HG02885 (cell line): ENCODE results near the gene CMTM4.
"Not testable (repeated sequence)": the region's sequence is repeated elsewhere in the genome, so short reads cannot be mapped to it uniquely, and the experiment has no call there.

Experiments
- ATAC-seq: cut with Tn5 transposase; IDR thresholded peaks from one replicate; pipeline ENCODE4 v1.9.1; 2021; ENCODE audit warnings: mild to moderate bottlenecking; ENCODE audit not compliant: unreplicated experiment, poor library complexity

The CMTM4 gene

DNA sequence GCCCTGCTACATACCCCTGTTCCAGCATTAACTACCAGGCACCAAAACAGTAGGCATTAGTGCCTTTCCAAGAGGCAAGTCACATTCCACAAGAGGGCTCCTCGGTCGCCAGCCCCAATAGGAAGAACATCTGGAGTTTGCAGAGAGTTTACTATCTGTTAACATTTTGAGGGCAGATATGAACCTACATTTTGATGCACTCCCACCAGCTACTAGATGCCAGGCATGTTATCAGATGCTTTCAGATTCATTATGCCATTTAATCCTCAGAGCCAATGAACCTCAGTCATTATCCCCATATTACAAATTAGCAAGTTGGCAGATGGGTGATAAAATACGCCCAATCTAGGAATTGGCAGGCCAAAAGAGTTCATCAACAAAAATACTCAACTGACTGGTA lies 121.5 kb downstream of the CMTM4 start:
- ATAC-seq, result no peak

DNA sequence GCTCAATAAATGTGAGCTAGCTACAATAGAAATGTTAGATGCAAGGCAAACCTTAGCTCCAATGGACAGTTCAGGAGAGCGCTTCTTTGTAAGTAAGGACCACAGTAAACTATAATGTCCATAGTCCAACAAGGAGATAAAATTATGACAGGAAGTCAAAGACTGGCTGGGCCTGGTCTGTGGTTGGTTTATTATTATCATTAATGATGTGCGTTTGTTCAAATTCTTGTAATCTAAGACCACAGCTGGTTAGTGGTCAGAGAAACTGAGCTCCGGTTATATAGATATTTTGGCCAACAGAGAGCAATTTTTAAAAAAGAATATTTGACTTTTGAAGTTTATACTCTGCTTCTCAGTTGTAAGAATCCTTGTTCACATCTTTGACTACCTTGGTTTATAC lies 122.0 kb downstream of the CMTM4 start:
- ATAC-seq, result no peak

DNA sequence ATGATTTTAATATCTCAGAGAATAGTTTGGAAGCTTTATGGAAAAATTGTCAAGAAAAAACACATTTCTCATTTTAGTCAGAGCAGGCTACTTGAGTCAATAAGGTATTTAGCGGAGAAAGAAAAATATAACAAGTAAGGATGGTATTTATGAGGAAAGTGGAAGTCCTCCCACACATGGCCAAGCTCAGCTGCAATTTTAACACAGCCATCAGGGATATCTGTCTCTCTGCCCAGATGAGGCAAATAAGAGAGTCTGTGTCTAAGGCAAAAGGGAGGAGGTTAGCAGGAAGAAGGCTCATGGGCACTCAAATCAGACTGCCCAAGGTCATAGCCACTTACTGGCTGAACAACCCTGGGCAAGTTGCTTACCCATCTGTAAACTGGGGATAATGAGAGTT lies 122.5 kb downstream of the CMTM4 start:
- ATAC-seq, result no peak

DNA sequence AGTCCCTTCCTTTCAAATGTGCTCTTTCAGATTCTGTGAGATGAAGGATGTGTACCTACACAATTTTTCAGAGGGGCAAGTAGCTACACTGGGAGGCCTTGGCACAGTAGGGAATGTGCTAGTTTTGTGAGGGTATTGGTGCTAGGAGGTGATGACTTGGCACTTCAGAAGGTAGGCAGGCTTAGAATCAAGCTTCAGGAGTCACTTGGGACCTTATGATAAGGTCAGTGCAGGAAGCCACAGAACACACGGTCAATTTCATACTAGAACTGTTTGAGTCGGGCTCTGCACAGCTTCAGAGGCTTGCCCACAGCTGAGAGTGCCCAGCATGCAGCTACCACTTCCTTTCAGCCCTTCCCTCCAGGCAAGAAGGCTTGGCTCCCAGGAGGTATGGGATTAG lies 124.2 kb downstream of the CMTM4 start:
- ATAC-seq, result no peak

DNA sequence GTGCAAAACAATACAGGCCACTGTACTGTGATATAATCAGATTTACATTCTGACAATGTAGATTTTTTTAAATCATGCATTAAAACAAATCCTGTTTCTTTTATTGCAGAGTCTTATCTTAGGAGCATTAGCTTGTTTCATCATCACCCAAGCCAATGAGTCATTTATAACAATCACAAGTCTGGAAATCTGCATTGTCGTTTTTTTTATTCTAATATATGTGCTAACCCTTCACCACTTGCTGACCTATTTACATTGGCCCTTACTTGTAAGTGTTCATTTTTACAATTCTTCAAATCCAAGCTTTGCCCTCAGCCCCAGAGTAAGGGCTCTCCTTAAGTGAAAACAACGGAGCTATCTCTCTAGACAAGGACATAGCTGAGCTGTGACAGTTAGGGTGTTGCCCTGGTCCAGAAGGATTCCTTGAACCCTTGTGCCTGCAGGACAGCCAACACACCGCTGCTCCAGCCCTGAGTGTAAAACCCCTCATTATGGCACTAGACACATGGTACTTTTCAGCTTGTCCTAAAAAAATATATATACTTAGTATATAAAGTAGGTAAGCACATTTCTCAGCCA lies 126.6 kb downstream of the CMTM4 start:
- no peak for ATAC-seq

DNA sequence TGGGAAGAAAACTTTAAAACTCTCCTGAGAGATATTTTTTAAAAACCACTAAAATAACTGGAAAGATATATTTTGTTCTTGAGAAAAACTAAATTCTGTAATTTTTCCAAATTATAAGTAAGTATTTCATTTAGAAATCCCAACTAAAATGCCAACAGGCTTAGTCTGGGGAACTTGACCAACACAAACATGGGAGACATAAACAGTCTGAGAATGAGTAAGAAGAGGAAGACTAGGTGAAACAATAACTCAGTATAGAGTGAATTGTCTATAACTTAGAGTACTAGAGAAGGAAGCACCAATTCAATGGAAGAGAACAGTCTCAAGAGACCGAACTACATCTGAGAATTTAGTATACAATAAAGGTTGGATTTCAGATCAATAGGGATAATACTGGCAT lies 127.4 kb downstream of the CMTM4 start:
- ATAC-seq, result no peak

DNA sequence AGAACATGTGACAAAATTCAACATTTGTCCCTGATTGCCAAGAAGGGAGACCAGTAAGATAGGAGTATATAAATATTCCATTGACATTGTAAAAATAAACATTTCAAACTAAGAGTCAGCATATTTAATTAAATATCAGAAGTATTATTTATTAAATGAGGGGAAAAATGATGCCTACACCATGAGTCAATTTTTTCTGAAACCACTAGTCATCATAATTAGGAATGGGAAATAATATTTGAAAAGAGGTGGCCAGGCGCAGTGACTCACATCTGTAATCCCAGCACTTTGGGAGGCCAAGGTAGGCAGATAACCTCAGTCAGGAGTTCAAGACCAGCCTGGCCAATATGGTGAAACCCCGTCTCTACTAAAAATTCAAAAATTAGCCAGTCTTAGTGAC lies 128.2 kb downstream of the CMTM4 start:
- no peak for ATAC-seq

DNA sequence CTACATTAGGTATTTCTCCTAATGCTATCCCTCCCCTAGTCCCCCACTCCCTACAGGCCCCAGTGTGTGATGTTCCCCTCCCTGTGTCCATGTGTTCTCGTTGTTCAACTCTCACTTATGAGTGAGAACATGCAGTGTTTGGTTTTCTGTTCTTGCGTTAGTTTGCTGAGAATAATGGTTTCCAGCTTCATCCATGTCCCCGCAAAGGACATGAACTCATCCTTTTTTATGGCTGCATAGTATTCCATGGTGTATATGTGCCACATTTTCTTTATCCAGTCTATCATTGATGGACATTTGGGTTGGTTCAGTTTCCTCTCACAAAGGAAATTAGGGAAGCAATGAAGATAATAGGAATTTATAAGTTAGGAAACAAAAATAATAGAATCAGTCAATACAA lies 129.3 kb downstream of the CMTM4 start:
- not testable (repeated sequence) for ATAC-seq

DNA sequence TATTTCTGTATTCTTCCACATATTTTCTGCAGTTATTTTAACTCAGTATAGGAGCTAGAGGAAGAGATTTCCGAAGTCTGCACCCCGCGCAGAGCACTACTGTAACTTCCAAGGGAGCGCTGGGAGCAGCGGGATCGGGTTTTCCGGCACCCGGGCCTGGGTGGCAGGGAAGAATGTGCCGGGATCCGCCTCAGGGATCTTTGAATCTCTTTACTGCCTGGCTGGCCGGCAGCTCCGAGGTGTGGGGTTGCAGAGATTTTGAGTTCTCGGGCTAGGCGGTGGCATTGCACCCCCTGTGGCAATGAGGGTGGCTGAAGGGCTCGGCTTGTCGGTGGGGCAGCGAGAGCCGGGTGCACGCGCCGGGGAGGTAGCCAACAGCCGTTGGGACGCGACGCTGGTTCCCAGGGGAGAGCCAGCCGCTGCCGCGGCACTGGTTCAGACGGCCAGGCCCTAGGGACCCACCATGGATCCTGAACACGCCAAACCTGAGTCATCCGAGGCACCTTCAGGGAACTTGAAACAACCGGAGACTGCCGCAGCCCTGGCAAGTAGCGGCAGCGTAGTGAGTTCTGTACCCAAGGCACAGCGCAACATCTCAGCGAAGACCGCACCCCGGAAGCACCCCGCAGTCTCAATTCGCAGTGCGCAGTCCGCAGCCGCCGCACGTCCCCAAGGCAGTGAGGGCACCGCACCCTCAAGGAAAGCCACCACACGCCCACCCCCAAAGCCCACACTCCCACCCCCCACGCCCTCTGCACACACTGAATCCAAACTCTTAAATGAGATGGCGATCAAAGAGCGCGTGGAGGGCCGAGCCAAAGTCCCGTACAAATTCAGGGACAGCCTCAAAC lies 130.3 kb downstream of the CMTM4 start, which contains the start of gene CMTM1:
TSS of gene CMTM1 (plus strand) at position 389 of the 851 bp plus-strand sequence. CDS start at position 464, 75 bp downstream.
- ATAC-seq, result no peak
